SK-N-SH treated with all-trans-retinoic acid at 6 μM for 48 hours (cell line): ENCODE data around the gene HOXB4.

Experiments used
- ATAC-seq: fragments of 200-7000 bp; cut with Tn5 transposase; 3 replicates; pipeline ENCODE4 v1.9.1; 2020; ENCODE audit warnings: mild to moderate bottlenecking, moderate library complexity
- ARNTL ChIP-seq: fragments of 450-650 bp; formaldehyde crosslinking; IDR thresholded peaks from 2 replicates; pipeline ENCODE4 v1.5.0; 2020; ENCODE audit warnings: low read depth, mild to moderate bottlenecking, moderate library complexity, borderline replicate concordance
- BACH2 ChIP-seq: fragments of 250-450 bp; sonication (Bioruptor Pico); IDR thresholded peaks from 2 replicates; pipeline ENCODE4 v1.9.0; 2021; ENCODE audit warnings: mild to moderate bottlenecking, borderline replicate concordance
- CREB5 ChIP-seq: fragments of 250-450 bp; sonication (Bioruptor Pico); IDR thresholded peaks from 2 replicates; pipeline ENCODE4 v1.5.1; 2020; ENCODE audit warnings: low read depth, mild to moderate bottlenecking, moderate library complexity
- CSDC2 ChIP-seq: fragments of 250-450 bp; sonication (Bioruptor Pico); IDR thresholded peaks from 2 replicates; pipeline ENCODE4 v1.5.0; 2020; ENCODE audit warnings: mild to moderate bottlenecking, moderate library complexity
- ESRRG ChIP-seq: fragments of 250-450 bp; sonication (Bioruptor Pico); IDR thresholded peaks from 2 replicates; pipeline ENCODE4 v1.6.1; 2021; ENCODE audit warnings: mild to moderate bottlenecking
- ISL1 ChIP-seq: fragments of 250-450 bp; sonication (Bioruptor Pico); IDR thresholded peaks from 2 replicates; pipeline ENCODE4 v2.1.2; 2022; ENCODE audit warnings: mild to moderate bottlenecking, moderate library complexity
- OSR1 ChIP-seq: fragments of 250-450 bp; sonication (Bioruptor Pico); IDR thresholded peaks from 2 replicates; pipeline ENCODE4 v1.8.0; 2022; ENCODE audit warnings: moderate library complexity, mild to moderate bottlenecking, inconsistent platforms
- PATZ1 ChIP-seq: fragments of 250-450 bp; sonication (Bioruptor Pico); IDR thresholded peaks from 2 replicates; pipeline ENCODE4 v1.8.0; 2020; ENCODE audit warnings: mild to moderate bottlenecking, moderate library complexity, borderline replicate concordance
- POU6F1 ChIP-seq: fragments of 250-450 bp; sonication (Bioruptor Pico); IDR thresholded peaks from 2 replicates; pipeline ENCODE4 v1.8.0; 2021; ENCODE audit warnings: low read depth, mild to moderate bottlenecking, moderate library complexity, borderline replicate concordance
- PPARA ChIP-seq: fragments of 250-450 bp; sonication (Bioruptor Pico); IDR thresholded peaks from 2 replicates; pipeline ENCODE4 v1.5.0; 2020; ENCODE audit warnings: mild to moderate bottlenecking, borderline replicate concordance
- SNAI2 ChIP-seq: fragments of 250-450 bp; sonication (Bioruptor Pico); IDR thresholded peaks from 2 replicates; pipeline ENCODE4 v1.5.0; 2020; ENCODE audit warnings: mild to moderate bottlenecking, moderate library complexity
- TCF4 ChIP-seq: fragments of 250-450 bp; sonication (Bioruptor Pico); IDR thresholded peaks from 2 replicates; pipeline ENCODE4 v1.8.0; 2021; ENCODE audit warnings: mild to moderate bottlenecking, moderate library complexity, borderline replicate concordance
- TOX ChIP-seq: fragments of 250-450 bp; sonication (Bioruptor Pico); IDR thresholded peaks from 2 replicates; pipeline ENCODE4 v1.8.0; 2021; ENCODE audit warnings: mild to moderate bottlenecking, moderate library complexity, borderline replicate concordance
- TSHZ2 ChIP-seq: fragments of 250-450 bp; sonication (Bioruptor Pico); IDR thresholded peaks from 2 replicates; pipeline ENCODE4 v1.5.0; 2020; ENCODE audit warnings: mild to moderate bottlenecking, moderate library complexity
- ZC3H10 ChIP-seq: fragments of 250-450 bp; sonication (Bioruptor Pico); IDR thresholded peaks from 2 replicates; pipeline ENCODE4 v1.5.1; 2021; ENCODE audit warnings: mild to moderate bottlenecking, moderate library complexity
- ZFP3 ChIP-seq: fragments of 250-450 bp; sonication (Bioruptor Pico); IDR thresholded peaks from 2 replicates; pipeline ENCODE4 v1.5.0; 2020; ENCODE audit warnings: mild to moderate bottlenecking, moderate library complexity
- ZFP30 ChIP-seq: fragments of 450-650 bp; formaldehyde crosslinking; IDR thresholded peaks from 2 replicates; pipeline ENCODE4 v1.5.0; 2022; ENCODE audit warnings: mild to moderate bottlenecking, moderate library complexity
- ZNF565 ChIP-seq: fragments of 450-650 bp; formaldehyde crosslinking; conservative IDR thresholded peaks from 2 replicates; pipeline ENCODE4 v1.5.0; 2020; ENCODE audit warnings: low read depth, mild to moderate bottlenecking, moderate library complexity
- ZNF70 ChIP-seq: fragments of 450-650 bp; formaldehyde crosslinking; IDR thresholded peaks from 2 replicates; pipeline ENCODE4 v1.5.0; 2020; ENCODE audit warnings: mild to moderate bottlenecking, moderate library complexity
- ZNF8 ChIP-seq: fragments of 450-650 bp; formaldehyde crosslinking; IDR thresholded peaks from 2 replicates; pipeline ENCODE4 v1.5.0; 2020; ENCODE audit warnings: mild to moderate bottlenecking, moderate library complexity

Gene HOXB4

GRCh38 chr17:48551214-48551555, 27.0 kb downstream of the HOXB4 start:
- TF ChIP-seq POU6F1 (no peak), ZC3H10 (CRISPR knock-in tag) (no peak), ESRRG (CRISPR knock-in tag) (no peak), PATZ1 (CRISPR knock-in tag) (no peak), ZNF70 (CRISPR knock-in tag) (no peak), ZNF8 (no peak), PPARA (CRISPR knock-in tag) (no peak), TOX (CRISPR knock-in tag) (no peak), CREB5 (CRISPR knock-in tag) (no peak), OSR1 (CRISPR knock-in tag) (no peak), ZFP3 (CRISPR knock-in tag) (no peak), ARNTL (CRISPR knock-in tag) (no peak), TCF4 (CRISPR knock-in tag) (no peak), TSHZ2 (no peak), BACH2 (CRISPR knock-in tag) (no peak), CSDC2 (no peak)
- ATAC-seq: no peak

- no peak for TF ChIP-seq ZNF565 (CRISPR knock-in tag)
- TF ChIP-seq ARNTL (CRISPR knock-in tag): no peak
- TF ChIP-seq PPARA (CRISPR knock-in tag): no peak
- no peak for TF ChIP-seq TSHZ2
- no peak for TF ChIP-seq ZNF70 (CRISPR knock-in tag)
- no peak for TF ChIP-seq ESRRG (CRISPR knock-in tag)
- no peak for TF ChIP-seq PATZ1 (CRISPR knock-in tag)
- TF ChIP-seq CSDC2: no peak
- no peak for TF ChIP-seq BACH2 (CRISPR knock-in tag)
- no peak for TF ChIP-seq ISL1 (CRISPR knock-in tag)
- TF ChIP-seq OSR1 (CRISPR knock-in tag): no peak
- no peak for TF ChIP-seq SNAI2
- TF ChIP-seq CREB5 (CRISPR knock-in tag): no peak
- no peak for TF ChIP-seq ZFP30 (CRISPR knock-in tag)
- no peak for TF ChIP-seq ZFP3 (CRISPR knock-in tag)
- no peak for ATAC-seq
Observed at GRCh38 chr17:48550502-48551213, 27.5 kb downstream of the HOXB4 start.
